GM12864 (cell line): Measurements from ENCODE around the gene AFAP1L1.

Source experiments
- DNase-seq: peaks from one replicate; pipeline ENCODE4 v3.0.0-alpha.2; 2011; ENCODE audit warnings: low read depth
- H3K4me3 ChIP-seq: 2 replicates; pipeline ENCODE4 v1.5.1; 2011; ENCODE audit warnings: mild to moderate bottlenecking, low read depth, low read length, control low read depth
- CTCF ChIP-seq: IDR thresholded peaks from 2 replicates; pipeline ENCODE4 v1.5.1; 2011; ENCODE audit warnings: low read depth, mild to moderate bottlenecking, moderate library complexity, low read length, control low read depth, inconsistent platforms; ENCODE audit errors: missing control alignments

The AFAP1L1 gene

DNA sequence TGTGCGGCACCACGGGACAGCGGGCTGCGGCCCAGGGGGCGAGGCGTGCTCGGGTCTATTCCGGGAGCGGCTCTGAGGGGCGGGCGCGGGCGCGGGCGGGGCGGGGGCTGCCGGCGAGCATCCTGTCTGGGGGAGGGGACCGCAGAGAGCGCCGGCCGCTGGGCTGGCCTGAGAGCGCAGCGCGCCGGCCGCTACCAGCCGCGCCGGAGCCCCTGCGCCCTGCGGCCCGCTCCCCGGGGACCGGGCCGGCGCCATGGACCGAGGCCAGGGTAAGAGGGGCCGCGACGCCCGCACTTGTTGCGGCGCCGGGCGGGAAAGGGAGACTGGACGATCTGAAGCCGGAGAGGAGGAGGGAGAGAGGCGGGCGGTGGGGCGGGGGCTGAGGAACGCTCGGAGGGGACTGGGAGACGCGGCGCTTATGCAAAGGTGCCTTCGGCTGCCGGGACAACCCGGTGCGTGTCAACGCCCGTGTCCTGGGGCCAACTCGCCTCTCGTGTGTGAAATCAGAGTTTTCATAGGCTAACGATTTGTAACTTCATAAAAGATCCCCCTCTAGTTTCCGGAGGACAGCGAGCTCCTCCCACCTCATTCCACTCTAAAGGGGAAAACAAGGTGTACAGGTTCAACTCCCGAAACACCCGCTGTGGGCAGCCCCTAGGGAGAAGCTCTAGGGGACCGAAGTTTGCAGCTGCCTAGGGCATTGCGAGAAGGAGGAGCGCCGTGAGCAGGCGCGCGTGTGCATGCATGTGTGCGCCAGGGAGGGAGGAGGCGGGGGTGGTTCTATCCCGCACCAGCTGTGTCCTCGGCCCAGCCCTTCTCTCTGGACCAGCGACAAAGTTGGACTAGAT lies at the start of gene AFAP1L1:
TSS of gene AFAP1L1 (plus strand) at position 144 of the 848 bp plus-strand sequence. CDS start at position 254, 110 bp downstream.
- H3K4me3 ChIP-seq, result no peak within 1 kb of the TSS
- DNase-seq, result no peak
- TF ChIP-seq CTCF, result no peak

DNA sequence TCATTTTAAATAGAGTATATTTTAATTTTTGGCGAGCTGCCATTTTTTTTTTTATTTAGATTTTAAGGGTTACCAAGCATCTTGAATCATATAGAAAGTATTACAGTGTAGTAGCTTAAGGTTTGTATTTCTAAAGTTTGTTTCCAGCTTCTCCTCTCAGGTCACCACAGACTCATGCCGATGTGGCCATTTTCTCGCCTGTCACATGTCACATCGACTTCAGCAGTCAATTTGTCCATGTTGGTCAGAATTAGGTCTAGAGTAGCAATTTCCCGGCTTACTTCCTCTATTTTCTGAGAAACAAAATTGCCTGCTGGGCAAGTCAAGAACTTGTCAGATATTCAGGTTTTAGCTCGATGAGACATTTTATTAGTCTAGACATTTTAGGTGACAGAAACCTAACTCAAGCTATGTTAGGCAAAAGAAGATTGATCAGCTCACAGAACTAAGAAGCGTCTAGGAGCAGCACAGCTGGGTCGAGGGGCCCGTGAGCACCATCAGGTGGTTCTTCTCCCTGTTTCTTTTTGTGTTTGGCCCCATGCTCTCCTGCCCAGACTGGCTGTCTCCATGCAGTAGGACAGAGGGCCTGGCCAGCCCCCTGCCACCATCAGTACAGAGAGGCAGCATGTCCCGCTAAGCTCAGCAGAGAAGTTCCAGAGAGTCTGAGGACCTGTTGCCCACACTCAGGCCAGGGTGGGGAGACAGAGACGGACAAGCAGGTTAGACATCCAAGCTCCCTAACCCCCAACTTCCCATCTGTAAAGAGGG lies 48.4 kb upstream of the AFAP1L1 start:
- no peak for TF ChIP-seq CTCF
- no peak overlapping the region for H3K4me3 ChIP-seq
- DNase-seq, result no peak

GRCh38 chr5:149224282-149224681 lies 47.4 kb upstream of the AFAP1L1 start:
- no peak for DNase-seq
- no peak for TF ChIP-seq CTCF
- no peak overlapping the region for H3K4me3 ChIP-seq

DNA sequence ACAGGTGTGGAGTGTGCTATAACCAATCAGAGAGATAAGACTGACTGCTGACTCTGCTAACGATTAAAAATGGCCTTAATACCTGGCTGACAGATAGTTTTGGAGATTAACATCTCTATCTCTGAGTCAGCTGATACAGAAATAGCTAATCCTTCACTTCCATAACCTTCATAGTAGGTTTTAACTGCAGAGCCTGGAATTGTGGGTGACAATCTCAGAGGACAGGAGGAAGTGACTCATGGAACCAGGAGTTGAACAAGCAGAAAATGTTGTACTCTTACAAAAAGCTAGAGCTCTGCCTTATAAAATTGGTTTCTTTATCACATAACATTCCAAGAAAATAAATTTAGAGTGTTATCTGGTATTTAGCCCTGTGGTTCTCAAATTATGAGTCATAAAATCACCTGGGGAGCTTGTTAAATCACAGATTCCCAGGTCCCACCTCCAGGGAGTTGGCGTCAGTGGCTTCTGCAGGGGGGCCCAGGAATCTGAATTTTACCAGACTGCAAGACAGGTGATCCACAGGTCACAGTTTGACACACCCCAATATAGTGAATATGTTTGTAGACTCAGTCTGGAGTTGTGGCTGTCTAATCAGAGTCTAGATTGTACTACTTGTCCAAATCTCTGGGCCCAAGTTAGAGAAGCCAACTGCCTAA lies 44.4 kb upstream of the AFAP1L1 start:
- no peak for TF ChIP-seq CTCF
- no peak for DNase-seq
- H3K4me3 ChIP-seq, result no peak overlapping the region

GRCh38 chr5:149228618-149229297 lies 42.9 kb upstream of the AFAP1L1 start:
- TF ChIP-seq CTCF, result peak; percentile 16
- no peak overlapping the region for H3K4me3 ChIP-seq
- no peak for DNase-seq

GRCh38 chr5:149229298-149229937 lies 42.2 kb upstream of the AFAP1L1 start:
- no peak overlapping the region for H3K4me3 ChIP-seq
- no peak for TF ChIP-seq CTCF
- DNase-seq, result no peak
